Lower leg skin (tissue), 4 donors: Measurements from ENCODE around the gene EN2. TPM values are rescaled to one million over a fixed set of nuclear protein-coding genes. Genes with fewer than 3 reads are reported as not detected.
A peak's percentile ranks its signal among the peaks of the same experiment; 100 is the strongest.

ENCODE experiments used
- DNase-seq, 2 donors: peaks; one replicate each; pipeline ENCODE4 v3.0.0-alpha.2; 2019; ENCODE audit warnings: low spot score in 2 of 2
- H3K4me3 ChIP-seq: fragments of 200-600 bp; sonication (generic); 2 replicates; pipeline ENCODE4 v1.5.1; 2017; ENCODE audit warnings: mild to moderate bottlenecking, low read depth; ENCODE audit not compliant: poor library complexity, severe bottlenecking
- POLR2A ChIP-seq, 2 donors: fragments of 450-650 bp; IDR thresholded peaks; one replicate each; pipeline ENCODE4 v1.6.1; 2016 to 2017; ENCODE audit warnings: antibody characterized with exemption in 2 of 2, mild to moderate bottlenecking in 1 of 2, moderate library complexity in 1 of 2
- WGBS, 2 donors: methylation state at CpG; one replicate each; pipeline ENCODE4 v1.1.5; 2018; 5-methylcytosine and 5-hydroxymethylcytosine counted together
- intact Hi-C: fragments of 100-400 bp; cut with DNase I; formaldehyde crosslinking; loops from one replicate; pipeline ENCODE4 v1.15.0; 2023; ENCODE audit warnings: low total_unique reads
- total RNA-seq, 4 donors: library from RNA; depleted of rRNA; stranded (reverse); fragments of >200 nt; gene quantifications; one replicate each; pipeline ENCODE4 v1.1.0, GENCODE V29; 2016
- TF ChIP-seq, protein P1 (sequence below), 3 donors: fragments of 450-650 bp; IDR thresholded peaks; one replicate each; pipeline ENCODE4 v1.5.1; 2016; ENCODE audit warnings: antibody characterized with exemption in 3 of 3, mild to moderate bottlenecking in 3 of 3, moderate library complexity in 2 of 3

Gene EN2
- total RNA-seq, 4 donors from 2014 or later = 0.04 to 0.52 TPM; not detected in 2

DNA sequence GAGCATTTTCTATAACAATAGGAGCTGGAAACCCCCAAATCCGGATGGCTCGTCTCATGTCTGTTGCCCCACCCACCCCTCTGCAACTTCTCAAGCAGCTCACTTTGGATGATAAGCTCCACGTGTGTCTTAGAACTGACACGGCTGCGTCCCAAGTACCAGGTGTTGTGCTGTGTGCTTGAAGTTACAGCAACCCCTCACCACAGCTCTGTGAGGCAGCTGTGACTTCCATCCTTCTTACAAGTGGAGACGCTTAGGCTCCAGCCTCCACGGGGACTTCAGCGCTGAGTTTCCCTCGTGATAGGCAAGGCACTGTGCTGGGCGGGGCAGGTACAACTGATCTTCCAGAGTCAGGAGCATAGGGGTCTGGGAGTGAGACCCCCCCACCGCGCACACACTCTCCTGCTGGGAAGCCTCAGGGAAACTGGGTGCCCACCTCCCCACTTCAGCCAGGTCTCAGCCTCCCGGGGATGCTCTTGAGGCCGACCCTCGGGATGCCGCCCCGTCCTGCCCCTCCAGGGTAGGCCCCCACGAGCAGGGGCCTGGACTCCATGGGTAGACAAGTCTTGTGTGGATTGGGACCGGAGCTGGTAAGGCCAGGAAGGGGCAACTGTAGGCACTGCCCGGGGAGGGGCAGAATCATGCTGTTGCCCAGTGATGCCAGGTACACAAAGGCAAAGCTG lies 31.4 kb downstream of the EN2 start:
- no peak overlapping the region for H3K4me3 ChIP-seq
- WGBS, 2 donors = 56 to 66% methylated on average over 11 to 20 of the region's 20 CpGs
- TF ChIP-seq, protein P1, sequence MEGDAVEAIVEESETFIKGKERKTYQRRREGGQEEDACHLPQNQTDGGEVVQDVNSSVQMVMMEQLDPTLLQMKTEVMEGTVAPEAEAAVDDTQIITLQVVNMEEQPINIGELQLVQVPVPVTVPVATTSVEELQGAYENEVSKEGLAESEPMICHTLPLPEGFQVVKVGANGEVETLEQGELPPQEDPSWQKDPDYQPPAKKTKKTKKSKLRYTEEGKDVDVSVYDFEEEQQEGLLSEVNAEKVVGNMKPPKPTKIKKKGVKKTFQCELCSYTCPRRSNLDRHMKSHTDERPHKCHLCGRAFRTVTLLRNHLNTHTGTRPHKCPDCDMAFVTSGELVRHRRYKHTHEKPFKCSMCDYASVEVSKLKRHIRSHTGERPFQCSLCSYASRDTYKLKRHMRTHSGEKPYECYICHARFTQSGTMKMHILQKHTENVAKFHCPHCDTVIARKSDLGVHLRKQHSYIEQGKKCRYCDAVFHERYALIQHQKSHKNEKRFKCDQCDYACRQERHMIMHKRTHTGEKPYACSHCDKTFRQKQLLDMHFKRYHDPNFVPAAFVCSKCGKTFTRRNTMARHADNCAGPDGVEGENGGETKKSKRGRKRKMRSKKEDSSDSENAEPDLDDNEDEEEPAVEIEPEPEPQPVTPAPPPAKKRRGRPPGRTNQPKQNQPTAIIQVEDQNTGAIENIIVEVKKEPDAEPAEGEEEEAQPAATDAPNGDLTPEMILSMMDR (IDR thresholded peaks at IDR 0.05) = no peak
- no peak for TF ChIP-seq POLR2A (IDR thresholded peaks at IDR 0.05)
- intact Hi-C loops = no loop called here
- DNase-seq = peak in 1 of 2 donors; percentile 78

DNA sequence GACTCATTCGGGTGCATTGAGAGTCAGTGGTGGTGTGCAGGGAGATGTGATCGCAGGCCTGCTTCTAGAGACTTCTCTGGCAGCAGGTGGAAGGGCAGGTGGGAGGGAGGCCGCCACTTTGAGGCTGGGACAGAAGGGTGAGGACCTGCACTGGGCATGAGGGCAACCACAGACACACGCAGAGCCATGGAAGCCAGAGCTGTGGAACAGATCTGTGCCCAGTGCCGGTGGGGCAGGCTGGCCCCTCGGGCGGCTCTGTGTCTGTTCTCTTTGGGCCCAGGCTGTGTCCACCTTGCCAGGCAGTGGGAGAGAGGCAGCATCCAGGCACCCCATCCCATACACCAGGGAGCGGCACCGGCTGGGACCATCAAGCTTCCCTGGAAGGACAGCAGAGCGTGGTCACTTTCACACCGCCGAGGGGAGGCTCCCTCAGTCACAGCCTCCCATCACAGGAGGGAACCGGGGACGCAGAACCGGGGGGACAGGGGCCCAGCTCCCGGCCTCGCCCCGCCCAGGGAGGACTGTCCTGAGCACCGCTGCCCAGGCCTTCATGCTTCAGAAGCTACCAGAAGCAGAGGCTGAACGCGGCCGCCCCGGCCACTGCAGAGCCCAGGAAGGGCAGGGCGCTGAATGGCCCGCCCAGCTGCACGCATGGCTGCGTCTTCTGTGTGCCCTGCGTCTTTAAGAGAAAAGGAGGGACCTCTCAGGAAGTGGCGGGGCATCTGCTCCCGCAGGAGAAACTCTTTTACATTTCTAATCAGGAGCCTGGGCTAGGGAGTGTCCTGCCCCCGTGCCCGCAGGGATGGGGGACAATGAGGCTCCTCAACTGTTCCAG lies 32.1 kb downstream of the EN2 start:
- peak in 1 of 2 donors; percentile 81 for DNase-seq
- WGBS, 2 donors = 46 to 64% methylated on average over 15 to 24 of the region's 32 CpGs
- H3K4me3 ChIP-seq = peak overlapping the region; percentile 27
- TF ChIP-seq, protein P1 (IDR thresholded peaks at IDR 0.05) = no peak
- TF ChIP-seq POLR2A (IDR thresholded peaks at IDR 0.05) = no peak
- intact Hi-C loops = no loop called here

DNA sequence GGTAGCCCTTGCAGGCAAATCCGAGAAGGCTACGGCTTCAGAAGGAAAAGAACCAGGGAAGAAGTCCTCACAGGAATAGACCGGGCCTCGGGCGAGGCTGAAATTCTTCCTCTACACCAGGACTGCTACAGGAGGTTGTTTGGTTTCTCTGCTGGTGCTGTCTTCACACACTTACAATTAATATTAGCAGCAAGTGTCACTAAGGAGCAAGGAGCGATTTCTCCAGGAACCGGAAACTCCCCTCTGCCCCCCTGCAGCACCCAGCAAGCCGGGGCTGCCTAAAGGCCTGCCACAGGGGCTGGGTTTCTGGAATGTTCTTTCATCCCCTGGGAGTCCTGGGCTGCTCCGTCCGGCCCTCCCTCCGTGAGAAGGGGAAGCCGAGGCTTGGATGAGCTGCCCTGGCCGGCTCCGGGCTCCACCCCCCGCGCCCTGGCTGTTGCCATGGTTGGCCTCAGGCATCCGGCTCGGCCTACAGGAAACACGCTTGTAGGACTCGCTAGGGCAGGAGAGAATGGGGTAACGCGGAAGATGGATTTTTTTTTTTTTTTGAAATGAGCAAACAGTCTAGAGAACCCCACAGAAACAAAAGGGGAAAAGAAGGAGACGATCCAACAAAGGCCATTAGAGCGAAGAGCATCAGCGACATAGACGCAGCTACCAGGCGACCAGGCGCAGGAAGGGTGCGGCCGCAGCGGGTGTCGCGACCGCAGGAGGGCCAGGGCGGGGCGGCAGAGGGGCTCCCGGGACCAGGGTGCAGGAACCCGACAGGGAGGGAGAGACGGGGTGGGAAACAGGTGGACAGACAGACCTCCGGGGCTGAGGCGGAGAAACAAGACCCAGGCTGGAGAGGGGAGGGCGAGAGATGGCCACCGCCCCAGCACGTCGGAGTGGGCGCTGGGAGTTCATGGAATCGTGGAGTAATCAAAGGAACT lies 33.0 kb downstream of the EN2 start:
- TF ChIP-seq POLR2A (IDR thresholded peaks at IDR 0.05) = no peak
- TF ChIP-seq, protein P1 (IDR thresholded peaks at IDR 0.05) = no peak
- WGBS, 2 donors = 24 to 28% methylated on average over 46 of the region's 47 CpGs
- DNase-seq = peak; percentile 24 to 85
- peak overlapping the region; percentile 27 for H3K4me3 ChIP-seq
- intact Hi-C loops = no loop called here

DNA sequence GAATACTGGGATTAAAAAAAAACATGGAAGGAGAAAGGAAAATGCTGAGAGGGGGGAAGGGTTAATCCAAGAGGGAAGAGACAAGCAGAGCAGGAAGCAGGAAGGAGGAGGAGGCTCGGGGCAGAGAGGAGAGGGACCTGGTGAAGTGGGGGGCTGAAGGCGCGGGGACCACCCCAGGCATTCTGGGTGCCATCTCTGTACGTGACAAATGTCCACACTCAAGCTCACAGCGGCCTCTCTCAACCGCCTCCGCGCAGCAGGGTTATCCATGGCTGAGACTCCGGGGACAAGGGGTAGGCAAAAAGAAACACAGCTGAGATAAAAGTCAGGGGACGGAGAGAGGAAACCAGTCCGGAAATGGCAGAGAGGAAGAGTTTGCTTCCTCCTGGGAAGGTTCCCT lies 33.9 kb downstream of the EN2 start:
- intact Hi-C loops = no loop called here
- no peak for DNase-seq
- TF ChIP-seq POLR2A (IDR thresholded peaks at IDR 0.05) = no peak
- TF ChIP-seq, protein P1 (IDR thresholded peaks at IDR 0.05) = no peak
- 49 to 71% methylated on average over 11 of the region's 11 CpGs for WGBS, 2 donors
- H3K4me3 ChIP-seq = no peak overlapping the region

DNA sequence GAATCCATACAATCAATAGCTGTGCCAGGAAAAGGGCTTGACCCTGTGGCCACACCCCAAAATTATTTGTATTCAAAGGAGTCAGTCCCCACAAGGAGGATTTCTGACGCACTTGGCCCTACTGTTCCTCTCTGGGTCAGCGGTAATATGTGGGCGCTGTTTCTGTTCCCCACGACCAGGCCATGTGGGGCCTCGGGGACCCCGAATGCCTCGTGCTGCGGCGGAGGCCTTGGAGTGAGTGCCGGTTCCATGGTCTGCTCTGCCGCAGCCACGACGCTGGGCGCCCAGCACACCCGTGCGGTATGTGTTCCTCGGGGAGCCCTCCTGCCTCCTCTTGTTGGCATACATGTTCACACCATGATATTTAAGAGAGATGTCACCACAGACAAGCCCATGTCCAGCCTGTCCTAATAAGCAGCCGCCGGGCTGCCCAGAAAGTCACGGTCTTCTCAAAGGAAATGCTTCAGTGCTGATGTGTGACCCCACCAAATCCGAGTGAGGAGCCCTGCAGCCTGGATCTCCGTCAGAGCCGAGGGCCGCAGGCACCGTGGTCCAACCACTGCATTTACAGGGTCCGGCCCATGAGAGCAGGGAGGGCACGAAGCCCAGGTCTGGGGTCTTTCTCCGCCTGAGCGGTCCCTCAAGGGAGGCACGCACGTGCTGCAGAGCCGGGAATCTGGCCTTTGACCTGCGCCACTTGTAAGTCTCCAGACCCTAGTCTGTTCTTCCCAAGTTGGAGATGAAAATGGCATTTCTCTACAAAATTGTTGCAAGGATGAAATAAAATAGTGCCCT lies 36.0 kb downstream of the EN2 start:
- TF ChIP-seq, protein P1 (IDR thresholded peaks at IDR 0.05) = no peak
- TF ChIP-seq POLR2A (IDR thresholded peaks at IDR 0.05) = no peak
- no peak overlapping the region for H3K4me3 ChIP-seq
- intact Hi-C loops = no loop called here
- DNase-seq = peak in 1 of 2 donors; percentile 62
- WGBS, 2 donors = 89 to 90% methylated on average over 28 to 31 of the region's 33 CpGs
